NCI-H2029 (cell line): Measurements from ENCODE around the gene WASF2.
"Not testable (repeated sequence)": the region's sequence is repeated elsewhere in the genome, so short reads cannot be mapped to it uniquely, and the experiment has no call there.

Experiments used
- DNase-seq: peaks from one replicate; lab custom pipeline; 2025; lab: John Stamatoyannopoulos, UW

WASF2 gene

DNA sequence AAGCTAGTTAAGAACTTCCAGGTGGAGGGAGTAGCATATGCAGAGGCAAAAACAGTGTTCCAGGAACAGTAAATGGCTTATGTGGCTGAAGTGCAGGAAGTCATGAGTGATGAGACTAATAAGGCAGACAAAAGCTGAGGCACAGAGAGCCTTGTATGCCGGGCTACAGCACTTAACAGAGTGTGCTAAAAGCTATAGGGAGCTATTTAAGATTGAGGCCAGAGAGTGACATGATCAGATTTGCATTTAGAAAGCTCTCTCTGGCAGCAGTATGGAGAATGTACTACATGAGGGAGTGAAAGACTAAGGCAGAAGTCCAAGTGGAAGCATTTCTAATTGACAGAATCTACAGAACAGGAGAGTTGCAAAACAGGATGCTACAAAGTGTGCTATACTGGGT, 38.6 kb downstream of the WASF2 start:
- DNase-seq = no peak

GRCh38 chr1:27448982-27449381, 41.0 kb downstream of the WASF2 start:
- DNase-seq = no peak

GRCh38 chr1:27447883-27448282, 42.1 kb downstream of the WASF2 start:
- DNase-seq = no peak

- DNase-seq = no peak
Measured at GRCh38 chr1:27447399-27447798, 42.6 kb downstream of the WASF2 start.

GRCh38 chr1:27446496-27447020, 43.4 kb downstream of the WASF2 start:
- DNase-seq = no peak

DNA sequence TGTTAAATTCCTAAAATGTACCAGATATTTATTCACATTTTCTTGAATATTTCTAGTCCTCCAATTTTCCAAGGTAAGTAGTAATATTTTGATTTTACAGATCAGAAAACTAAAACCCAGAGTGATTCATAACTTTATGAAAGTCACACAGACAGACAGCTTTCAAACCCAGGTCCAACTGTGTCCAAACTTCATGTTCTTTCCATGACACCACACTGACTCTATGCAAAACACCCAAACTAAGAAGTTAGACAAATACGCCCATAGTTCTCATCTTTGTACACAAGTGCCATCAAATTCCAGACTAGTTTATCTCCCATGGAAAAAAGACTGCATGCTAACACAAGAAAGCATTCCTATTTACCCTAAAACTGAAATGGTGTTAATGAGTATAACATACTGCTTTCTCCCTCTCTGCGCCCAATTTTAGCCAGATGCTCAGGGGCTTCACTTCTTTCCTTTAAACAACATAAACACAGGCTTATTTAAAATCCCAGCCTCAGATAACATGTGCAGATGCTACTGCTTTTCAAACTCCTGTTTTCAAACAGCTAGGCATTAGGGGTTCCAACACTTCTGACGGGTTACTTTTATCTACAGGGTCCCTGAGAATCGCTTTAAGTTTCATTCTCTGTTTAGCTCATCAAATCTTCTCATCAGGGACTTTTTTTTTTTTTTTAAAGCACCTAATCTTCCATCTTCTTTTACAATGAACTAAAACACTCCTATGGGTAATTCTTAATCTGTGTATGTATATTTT, 44.6 kb downstream of the WASF2 start:
- DNase-seq = no peak

- no peak for DNase-seq
Measured at GRCh38 chr1:27444632-27445031, 45.3 kb downstream of the WASF2 start.

DNA sequence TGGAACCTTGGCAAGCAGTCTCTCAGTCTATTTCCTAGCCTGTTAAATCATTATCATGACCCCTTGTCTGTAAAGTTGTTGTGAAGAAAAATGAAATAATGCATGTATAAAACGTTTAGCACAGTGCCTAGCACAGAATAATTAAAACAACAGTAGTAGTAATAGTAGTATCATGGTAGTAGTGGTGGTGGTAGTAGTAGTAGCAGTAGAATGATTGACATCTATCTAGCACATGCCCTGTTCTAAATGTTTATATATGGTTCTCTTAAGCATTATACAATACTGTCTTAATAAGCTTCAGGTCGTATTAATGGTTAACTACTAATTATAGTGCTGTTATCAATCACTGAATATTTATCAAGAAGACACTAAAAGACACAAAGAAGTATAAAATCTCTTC, 50.8 kb downstream of the WASF2 start:
- no peak for DNase-seq

GRCh38 chr1:27438621-27439061, 51.3 kb downstream of the WASF2 start:
- no peak for DNase-seq

DNA sequence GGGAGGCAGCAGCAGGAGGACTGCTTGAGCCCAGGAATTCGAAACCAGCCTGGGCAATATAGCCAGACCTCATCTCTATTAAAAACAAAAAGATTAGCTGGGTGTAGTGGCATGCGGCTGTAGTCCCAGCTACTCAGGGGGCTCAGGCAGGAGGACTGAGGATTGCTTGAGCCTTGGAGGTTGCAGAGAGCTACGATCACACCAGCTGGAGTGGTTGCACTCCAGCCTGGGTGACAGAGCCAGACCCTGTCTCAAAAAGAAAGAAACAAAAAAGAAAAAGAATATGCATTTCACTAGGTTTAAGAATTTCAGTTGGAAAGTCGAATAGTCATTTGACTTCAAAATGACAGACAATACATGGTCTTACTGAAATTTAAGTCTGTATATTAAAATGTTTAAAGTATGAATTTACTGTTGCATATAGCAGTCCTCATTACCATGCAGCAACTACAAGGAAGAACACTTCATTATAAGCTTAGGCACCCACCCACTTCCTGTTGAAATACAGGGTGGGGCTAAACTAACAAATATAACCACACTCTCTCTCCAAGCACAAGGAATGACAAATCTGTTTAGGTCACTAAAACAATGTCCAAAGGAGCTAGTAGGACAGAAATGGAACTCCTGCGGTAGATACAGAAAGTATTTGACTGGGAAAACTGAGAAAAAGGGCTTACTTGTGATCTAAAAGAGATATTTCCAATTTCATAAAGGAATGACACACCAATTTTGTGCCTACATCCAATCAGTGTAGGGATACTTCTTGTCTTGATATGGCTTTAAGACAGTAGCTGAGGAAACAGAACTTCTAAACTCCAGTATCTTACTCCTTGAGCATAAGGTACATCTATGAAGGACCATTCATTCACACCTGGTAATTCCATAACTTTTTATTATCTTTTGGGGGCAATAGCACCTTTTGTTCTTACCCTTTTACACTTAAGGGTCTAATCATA, 53.5 kb downstream of the WASF2 start:
- peak; percentile 33 for DNase-seq

- no peak for DNase-seq
Measured at GRCh38 chr1:27435566-27436203, 54.3 kb downstream of the WASF2 start.

DNA sequence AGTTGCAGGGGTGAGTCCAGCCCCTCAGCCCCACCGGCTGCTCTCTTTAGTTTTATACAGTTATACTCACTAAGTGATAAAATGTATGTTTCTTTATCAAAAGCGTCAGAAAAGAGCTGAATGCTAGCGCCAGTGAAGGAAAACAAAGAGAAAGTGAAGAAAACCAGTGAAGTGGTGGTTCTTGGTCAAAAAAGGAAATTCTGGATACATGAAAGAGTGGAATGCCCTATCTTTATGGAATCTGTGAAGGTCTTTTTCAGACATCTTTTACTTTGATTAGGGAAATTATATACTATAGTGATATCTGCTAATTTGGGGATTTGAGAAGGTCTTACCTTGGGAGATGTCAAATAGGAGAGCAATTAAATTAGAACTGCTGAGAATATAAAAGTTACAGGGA, 56.3 kb downstream of the WASF2 start:
- no peak for DNase-seq

GRCh38 chr1:27432725-27433124, 57.2 kb downstream of the WASF2 start:
- DNase-seq = not testable (repeated sequence)

GRCh38 chr1:27431601-27431940, 58.4 kb downstream of the WASF2 start:
- DNase-seq = no peak

- no peak for DNase-seq
Measured at GRCh38 chr1:27430903-27431600, 58.9 kb downstream of the WASF2 start.

- DNase-seq = no peak
Measured at GRCh38 chr1:27429029-27429425, 60.9 kb downstream of the WASF2 start.

DNA sequence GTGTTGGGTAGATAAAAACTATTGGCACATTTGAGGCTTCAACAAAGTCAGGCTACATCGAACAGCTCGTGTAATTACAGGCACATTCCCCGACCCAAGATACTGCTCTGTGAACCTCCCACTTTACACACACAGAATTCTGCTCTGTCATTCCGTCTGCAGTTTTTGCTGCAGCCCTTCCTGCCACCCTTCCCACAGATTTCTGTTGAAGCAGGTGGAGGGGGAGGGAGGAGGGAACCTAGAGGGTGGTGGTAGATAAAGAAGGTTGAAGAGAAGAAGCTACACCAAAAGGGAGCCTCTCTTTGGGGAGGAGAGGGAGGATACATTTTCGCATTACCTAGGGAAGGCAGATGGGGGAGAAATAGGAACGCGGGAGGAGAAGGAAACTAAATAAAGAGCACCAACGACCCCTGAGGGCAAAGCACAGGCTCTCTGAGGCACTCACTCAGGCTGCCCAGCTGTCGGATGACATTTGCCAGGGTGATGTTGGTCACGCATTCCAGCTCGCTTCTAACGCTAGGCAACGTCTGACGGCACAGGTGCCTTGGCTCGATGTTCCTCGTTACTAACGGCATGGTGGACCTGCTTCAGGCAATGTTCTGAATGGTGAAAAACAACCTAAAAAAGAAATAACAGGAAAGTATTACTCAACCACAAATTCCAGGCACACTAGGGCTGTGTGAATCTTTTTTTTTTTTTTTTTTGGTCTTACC, 61.5 kb downstream of the WASF2 start:
- no peak for DNase-seq

DNA sequence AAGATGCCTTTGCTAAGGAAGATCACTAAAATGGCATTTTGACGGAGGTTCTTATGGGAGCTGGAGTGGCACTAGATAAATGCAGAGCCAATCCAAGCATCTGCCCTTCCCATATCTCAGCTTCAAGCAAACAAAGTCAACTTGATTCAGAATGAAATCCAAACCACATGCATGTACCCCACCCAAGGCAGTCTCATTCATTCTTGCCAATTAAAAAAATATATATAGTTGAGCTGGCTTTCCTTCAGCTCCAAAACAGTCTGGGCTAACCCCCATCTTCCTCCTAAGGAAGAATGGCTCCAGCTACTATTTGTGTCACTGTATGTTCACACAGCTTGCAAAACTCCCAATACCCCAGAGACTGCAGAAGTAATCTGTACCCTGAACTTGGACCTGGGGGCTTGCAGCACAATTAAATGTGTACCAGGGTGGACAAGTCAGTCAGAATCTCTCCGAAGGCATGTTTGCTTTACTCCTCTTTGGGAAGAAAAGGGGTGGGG, 62.1 kb downstream of the WASF2 start:
- DNase-seq = no peak

DNA sequence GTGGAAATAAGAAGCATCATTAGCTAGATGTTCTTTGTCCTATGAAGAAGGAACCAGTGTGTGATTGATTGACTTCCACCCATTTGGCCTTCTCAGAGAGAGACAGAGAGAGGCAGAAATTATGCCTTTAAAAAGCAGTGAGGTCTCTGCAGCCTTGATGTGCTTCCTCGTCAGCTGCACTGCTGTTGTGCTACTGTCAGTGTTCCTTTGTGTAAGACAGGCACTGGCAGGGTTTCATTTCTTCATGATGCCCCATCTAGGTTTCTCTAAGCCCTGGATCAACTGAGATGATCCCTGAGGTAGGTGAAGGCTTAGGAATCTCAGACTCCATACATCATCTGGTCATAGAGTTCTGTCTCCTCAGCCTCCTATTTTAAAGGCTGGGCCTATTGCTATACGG, 62.6 kb downstream of the WASF2 start:
- no peak for DNase-seq

- DNase-seq = no peak
Measured at GRCh38 chr1:27423709-27424108, 66.3 kb downstream of the WASF2 start.
